Upper lobe of left lung (tissue), 6 donors: ENCODE data around the gene NCS1. TPM values are rescaled to one million over a fixed set of nuclear protein-coding genes. Genes with fewer than 3 reads are reported as not detected.

Source experiments
- ATAC-seq, 2 donors: fragments of 200-7000 bp; cut with Tn5 transposase; one replicate each; pipeline ENCODE4 v1.9.1; 2022; ENCODE audit warnings: mild to moderate bottlenecking in 2 of 2, moderate library complexity in 2 of 2; ENCODE audit not compliant: low FRiP score in 2 of 2
- DNase-seq, 2 donors: peaks; one replicate each; pipeline ENCODE4 v3.0.0-alpha.2; 2019 to 2020
- H3K27ac ChIP-seq, 4 donors: fragments of 200-600 bp; sonication (generic); one replicate each; pipeline ENCODE4 v1.5.1; 2016 to 2019
- H3K27me3 ChIP-seq, 4 donors: fragments of 200-600 bp; sonication (generic); one replicate each; pipeline ENCODE4 v1.5.1; 2017 to 2019
- H3K36me3 ChIP-seq, 4 donors: fragments of 200-600 bp; sonication (generic); one replicate each; pipeline ENCODE4 v1.5.1; 2016 to 2019
- H3K4me1 ChIP-seq, 4 donors: fragments of 200-600 bp; sonication (generic); one replicate each; pipeline ENCODE4 v1.5.1; 2018 to 2019
- H3K4me3 ChIP-seq, 4 donors: fragments of 200-600 bp; sonication (generic); one replicate each; pipeline ENCODE4 v1.5.1; 2017 to 2019; ENCODE audit warnings: mild to moderate bottlenecking in 2 of 4, moderate library complexity in 1 of 4
- H3K9me3 ChIP-seq, 4 donors: fragments of 200-600 bp; sonication (generic); one replicate each; pipeline ENCODE4 v1.5.1; 2018 to 2019
- EP300 ChIP-seq, 4 donors: sonication (generic); formaldehyde crosslinking; IDR thresholded peaks; one replicate each; pipeline ENCODE4 v1.5.1; 2017; ENCODE audit warnings: antibody characterized with exemption in 4 of 4, control low read depth in 2 of 4
- POLR2A ChIP-seq, 4 donors: fragments of 450-650 bp; IDR thresholded peaks; one replicate each; pipeline ENCODE4 v1.5.1; 2016 to 2017; ENCODE audit warnings: antibody characterized with exemption in 4 of 4, mild to moderate bottlenecking in 2 of 4
- POLR2AphosphoS5 ChIP-seq, 2 donors: sonication (generic); formaldehyde crosslinking; IDR thresholded peaks; one replicate each; pipeline ENCODE4 v1.5.1; 2017; ENCODE audit warnings: antibody characterized with exemption in 2 of 2
- WGBS, 2 donors: methylation state at CpG; one replicate each; pipeline ENCODE4 v1.1.5; 2017 to 2018; 5-methylcytosine and 5-hydroxymethylcytosine counted together
- total RNA-seq, 6 donors: library from RNA; depleted of rRNA in 4 of 6; stranded (reverse); fragments of >200 nt in 4 of 6; gene quantifications; one replicate each; pipeline versions ENCODE4 v1.1.0 to v1.2.1, GENCODE V29; 2016 to 2021
- TF ChIP-seq, protein P1 (sequence below), 6 experiments: fragments of 450-650 bp in 4 of 6; fragments of 200-600 bp in 2 of 6; sonication (generic) in 2 of 6; IDR thresholded peaks; one replicate each; pipeline ENCODE4 v1.5.1; 2016 to 2019; ENCODE audit warnings: antibody characterized with exemption in 6 of 6
- donor health status: DM: no; HTN: no; CAD: no; lungs with moderate emphysema.
- donor health status: DM: no; HTN: yes; CAD: no; lungs with severe emphysema.

The NCS1 gene
- total RNA-seq, 6 donors from 2014 or later: 2.7 to 10.0 (median 3.9) TPM

GRCh38 chr9:130217838-130218237, 45.6 kb downstream of the NCS1 start:
- WGBS, 2 donors: 94% methylated on average over 10 of the region's 10 CpGs

DNA sequence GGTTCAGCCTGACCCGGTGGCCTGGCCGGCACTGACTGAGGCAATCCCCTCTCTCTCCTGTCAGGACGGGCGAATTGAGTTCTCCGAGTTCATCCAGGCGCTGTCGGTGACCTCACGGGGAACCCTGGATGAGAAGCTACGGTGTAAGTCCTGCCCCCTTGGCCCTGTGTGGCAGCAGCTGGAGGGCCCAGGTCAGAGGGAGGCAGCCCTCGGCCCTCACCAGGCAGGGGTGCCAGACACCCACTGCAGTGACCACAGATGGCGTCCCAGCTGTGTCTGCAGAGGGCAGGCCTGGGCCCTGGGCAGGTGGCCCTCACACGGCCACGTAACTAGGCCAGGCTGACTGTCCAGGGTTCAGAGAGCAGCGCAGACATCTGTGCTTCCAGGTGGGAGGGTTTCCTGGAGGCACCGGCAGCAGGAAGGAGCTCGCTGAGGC, 47.5 kb downstream of the NCS1 start:
- no peaks in the 10 kb centered on the region for H3K36me3 ChIP-seq
- no peak for TF ChIP-seq POLR2AphosphoS5 (IDR thresholded peaks at IDR 0.05)
- no peak for TF ChIP-seq EP300 (IDR thresholded peaks at IDR 0.05)
- no peak for TF ChIP-seq POLR2A (IDR thresholded peaks at IDR 0.05)
- TF ChIP-seq, protein P1, sequence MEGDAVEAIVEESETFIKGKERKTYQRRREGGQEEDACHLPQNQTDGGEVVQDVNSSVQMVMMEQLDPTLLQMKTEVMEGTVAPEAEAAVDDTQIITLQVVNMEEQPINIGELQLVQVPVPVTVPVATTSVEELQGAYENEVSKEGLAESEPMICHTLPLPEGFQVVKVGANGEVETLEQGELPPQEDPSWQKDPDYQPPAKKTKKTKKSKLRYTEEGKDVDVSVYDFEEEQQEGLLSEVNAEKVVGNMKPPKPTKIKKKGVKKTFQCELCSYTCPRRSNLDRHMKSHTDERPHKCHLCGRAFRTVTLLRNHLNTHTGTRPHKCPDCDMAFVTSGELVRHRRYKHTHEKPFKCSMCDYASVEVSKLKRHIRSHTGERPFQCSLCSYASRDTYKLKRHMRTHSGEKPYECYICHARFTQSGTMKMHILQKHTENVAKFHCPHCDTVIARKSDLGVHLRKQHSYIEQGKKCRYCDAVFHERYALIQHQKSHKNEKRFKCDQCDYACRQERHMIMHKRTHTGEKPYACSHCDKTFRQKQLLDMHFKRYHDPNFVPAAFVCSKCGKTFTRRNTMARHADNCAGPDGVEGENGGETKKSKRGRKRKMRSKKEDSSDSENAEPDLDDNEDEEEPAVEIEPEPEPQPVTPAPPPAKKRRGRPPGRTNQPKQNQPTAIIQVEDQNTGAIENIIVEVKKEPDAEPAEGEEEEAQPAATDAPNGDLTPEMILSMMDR (IDR thresholded peaks at IDR 0.05): no peak
- no peak overlapping the region for H3K27ac ChIP-seq
- WGBS, 2 donors: 88% methylated on average over 7 of the region's 16 CpGs; no CpG with 5 or more reads in 1 of the 2 donors
- peak in 1 of 2 donors; percentile 20 for ATAC-seq
- H3K4me3 ChIP-seq: no peak overlapping the region
- H3K4me1 ChIP-seq: peaks cover 0 to 7% (median 0%) of the 10 kb centered on the region in 4 donors
- no peaks in the 10 kb centered on the region for H3K27me3 ChIP-seq
- no peaks in the 10 kb centered on the region for H3K9me3 ChIP-seq
- no peak for DNase-seq

More at GRCh38 chr9:130217838-130218237, 45.6 kb downstream of the NCS1 start:
- ATAC-seq (no peak), DNase-seq (no peak)
- no peak for TF ChIP-seq EP300 (IDR thresholded peaks at IDR 0.05)
- no peak for TF ChIP-seq POLR2AphosphoS5 (IDR thresholded peaks at IDR 0.05)
- TF ChIP-seq, protein P1 (IDR thresholded peaks at IDR 0.05): no peak
- TF ChIP-seq POLR2A (IDR thresholded peaks at IDR 0.05): no peak
- Histone ChIP-seq H3K36me3 (no peaks in the 10 kb centered on the region), H3K4me3 (no peak overlapping the region), H3K4me1 (peaks cover 0 to 7% (median 0%) of the 10 kb centered on the region in 4 donors), H3K27ac (no peak overlapping the region), H3K9me3 (no peaks in the 10 kb centered on the region), H3K27me3 (no peaks in the 10 kb centered on the region)

DNA sequence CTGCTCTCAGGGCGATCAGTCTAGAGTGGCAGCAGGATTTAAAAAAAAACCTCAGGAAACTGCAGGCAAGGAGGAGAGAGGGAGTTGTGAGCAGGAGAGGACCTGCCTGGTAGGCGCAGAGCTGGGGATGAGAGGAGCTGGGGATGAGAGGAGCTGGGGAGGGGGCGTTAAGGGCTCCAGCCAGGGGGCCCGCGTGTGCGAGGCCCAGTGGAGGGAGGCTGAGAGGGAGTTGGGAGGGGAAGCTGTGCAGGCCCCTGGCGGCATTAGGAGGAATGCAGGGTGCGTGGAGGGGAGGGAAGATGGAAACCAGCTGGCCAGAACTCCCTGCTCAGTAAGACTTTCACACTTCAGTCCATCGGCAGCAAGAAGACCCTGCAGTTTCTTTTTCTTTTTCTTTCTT, 48.1 kb downstream of the NCS1 start:
- no peak for DNase-seq
- Histone ChIP-seq H3K27ac (no peak overlapping the region), H3K36me3 (no peaks in the 10 kb centered on the region), H3K9me3 (no peaks in the 10 kb centered on the region), H3K27me3 (no peaks in the 10 kb centered on the region), H3K4me1 (peaks cover 0 to 7% (median 0%) of the 10 kb centered on the region in 4 donors), H3K4me3 (no peak overlapping the region)
- ATAC-seq: peak in 1 of 2 donors; percentile 52
- no peak for TF ChIP-seq POLR2A (IDR thresholded peaks at IDR 0.05)
- TF ChIP-seq, protein P1 (IDR thresholded peaks at IDR 0.05): peak in 1 of 6 experiments; percentile 14
- no peak for TF ChIP-seq EP300 (IDR thresholded peaks at IDR 0.05)
- 48 to 58% methylated on average over 9 of the region's 9 CpGs for WGBS, 2 donors

DNA sequence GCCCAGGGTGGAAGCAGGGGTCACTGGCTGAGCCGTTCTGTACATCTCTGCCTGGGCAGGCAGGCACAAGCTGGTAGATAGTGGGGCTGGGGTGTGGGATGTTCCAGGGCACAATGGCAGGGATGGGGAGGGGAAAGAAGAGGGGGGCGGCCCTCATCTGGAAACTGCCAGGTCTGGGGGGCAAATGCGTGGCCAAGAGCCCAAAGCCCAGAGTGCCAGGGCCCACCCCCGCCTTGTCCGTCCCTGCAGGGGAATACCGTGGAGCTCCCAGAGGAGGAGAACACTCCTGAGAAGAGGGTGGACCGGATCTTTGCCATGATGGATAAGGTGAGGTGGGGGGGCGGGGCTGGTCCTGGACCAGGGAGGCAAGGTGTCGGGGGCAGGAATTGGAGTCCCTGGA, 50.6 kb downstream of the NCS1 start:
- TF ChIP-seq POLR2A (IDR thresholded peaks at IDR 0.05) (no peak), EP300 (IDR thresholded peaks at IDR 0.05) (no peak), POLR2AphosphoS5 (IDR thresholded peaks at IDR 0.05) (no peak)
- TF ChIP-seq, protein P1 (IDR thresholded peaks at IDR 0.05): no peak
- peaks cover 0 to 4% (median 0%) of the 10 kb centered on the region in 4 donors for H3K36me3 ChIP-seq
- peaks cover 0 to 7% (median 0%) of the 10 kb centered on the region in 4 donors for H3K4me1 ChIP-seq
- peaks cover 0 to 9% (median 2%) of the 10 kb centered on the region in 4 donors for H3K9me3 ChIP-seq
- no peak overlapping the region for H3K27ac ChIP-seq
- 90% methylated on average over 6 to 9 of the region's 9 CpGs for WGBS, 2 donors
- H3K4me3 ChIP-seq: no peak overlapping the region
- no peak for DNase-seq
- H3K27me3 ChIP-seq: no peaks in the 10 kb centered on the region
- no peak for ATAC-seq

GRCh38 chr9:130225071-130225470, 52.9 kb downstream of the NCS1 start:
- peaks cover 0 to 4% (median 0%) of the 10 kb centered on the region in 4 donors for H3K36me3 ChIP-seq
- DNase-seq (no peak), ATAC-seq (no peak)
- H3K4me1 ChIP-seq: peaks cover 0 to 3% (median 0%) of the 10 kb centered on the region in 4 donors
- peaks cover 0 to 12% (median 3%) of the 10 kb centered on the region in 4 donors for H3K9me3 ChIP-seq
- H3K4me3 ChIP-seq: no peak overlapping the region
- no peak overlapping the region for H3K27ac ChIP-seq
- no peak for TF ChIP-seq EP300 (IDR thresholded peaks at IDR 0.05)
- TF ChIP-seq POLR2A (IDR thresholded peaks at IDR 0.05): no peak
- TF ChIP-seq, protein P1 (IDR thresholded peaks at IDR 0.05): no peak
- TF ChIP-seq POLR2AphosphoS5 (IDR thresholded peaks at IDR 0.05): no peak
- no peaks in the 10 kb centered on the region for H3K27me3 ChIP-seq
- 92% methylated on average over 11 of the region's 11 CpGs for WGBS, 2 donors
